MM.1S (cell line): ENCODE measurements around the gene NDUFAF5.
"Not testable (repeated sequence)": the region's sequence is repeated elsewhere in the genome, so short reads cannot be mapped to it uniquely, and the experiment has no call there.

Experiments
- DNase-seq: peaks from one replicate; pipeline ENCODE4 v3.0.0-alpha.2; 2015
- H2AFZ ChIP-seq: fragments of 300-600 bp; sonication (generic); 2 replicates; pipeline ENCODE4 v1.6.0; 2016; ENCODE audit warnings: antibody characterized with exemption, low read length
- H3F3A ChIP-seq: fragments of 300-600 bp; sonication (generic); 2 replicates; pipeline ENCODE4 v1.6.1; 2016; ENCODE audit warnings: mild to moderate bottlenecking, antibody characterized with exemption, low read length, moderate library complexity, mixed read lengths; ENCODE audit not compliant: insufficient read depth
- H3K27ac ChIP-seq: fragments of 300-600 bp; sonication (generic); 2 replicates; pipeline ENCODE4 v1.5.1; 2016; ENCODE audit warnings: mild to moderate bottlenecking, low read length
- H3K27me3 ChIP-seq: fragments of 300-600 bp; sonication (generic); replicated peaks from 2 replicates; pipeline ENCODE4 v1.6.0; 2016; ENCODE audit warnings: low read length; ENCODE audit not compliant: insufficient read depth
- H3K36me3 ChIP-seq: fragments of 300-600 bp; sonication (generic); replicated peaks from 2 replicates; pipeline ENCODE4 v1.6.1; 2016; ENCODE audit warnings: mild to moderate bottlenecking, low read length, mixed read lengths; ENCODE audit not compliant: insufficient read depth
- H3K4me1 ChIP-seq: fragments of 300-600 bp; sonication (generic); 2 replicates; pipeline ENCODE4 v1.6.1; 2016; ENCODE audit warnings: low read length, mixed read lengths
- H3K4me2 ChIP-seq: fragments of 300-600 bp; sonication (generic); 2 replicates; pipeline ENCODE4 v1.6.0; 2016; ENCODE audit warnings: low read depth, low read length
- H3K4me3 ChIP-seq: fragments of 300-600 bp; sonication (generic); 2 replicates; pipeline ENCODE4 v1.5.1; 2016; ENCODE audit warnings: low read length, mixed read lengths
- H3K79me2 ChIP-seq: fragments of 300-600 bp; sonication (generic); 2 replicates; pipeline ENCODE4 v1.6.1; 2016; ENCODE audit warnings: mixed run types, low read length, mixed read lengths
- H3K9ac ChIP-seq: fragments of 300-600 bp; sonication (generic); 2 replicates; pipeline ENCODE4 v1.6.1; 2016; ENCODE audit warnings: low read length, mixed read lengths
- H3K9me2 ChIP-seq: fragments of 300-600 bp; sonication (generic); replicated peaks from 2 replicates; pipeline ENCODE4 v1.6.1; 2016; ENCODE audit warnings: mild to moderate bottlenecking, low read length, mixed read lengths; ENCODE audit not compliant: insufficient read depth
- H3K9me3 ChIP-seq: fragments of 300-600 bp; sonication (generic); replicated peaks from 2 replicates; pipeline ENCODE4 v1.6.1; 2016; ENCODE audit warnings: mild to moderate bottlenecking, low read length, mixed read lengths; ENCODE audit not compliant: insufficient read depth
- H4K20me1 ChIP-seq: fragments of 300-600 bp; sonication (generic); 2 replicates; pipeline ENCODE4 v1.6.1; 2016; ENCODE audit warnings: mild to moderate bottlenecking, low read length, moderate library complexity, mixed read lengths; ENCODE audit not compliant: insufficient read depth
- CTCF ChIP-seq: fragments of 300-600 bp; sonication (generic); IDR thresholded peaks from 2 replicates; pipeline ENCODE4 v1.5.1; 2016; ENCODE audit warnings: antibody characterized with exemption, low read length, mixed read lengths
- EZH2 ChIP-seq: fragments of 300-600 bp; sonication (generic); optimal IDR thresholded peaks from 2 replicates; pipeline ENCODE3; 2017; ENCODE audit warnings: low read depth, mild to moderate bottlenecking, antibody characterized with exemption, low read length, mixed read lengths
- EZH2phosphoT487 ChIP-seq: fragments of 300-600 bp; sonication (generic); IDR thresholded peaks from 2 replicates; pipeline ENCODE4 v1.6.1; 2018; ENCODE audit warnings: antibody characterized with exemption, low read length

The NDUFAF5 gene

DNA sequence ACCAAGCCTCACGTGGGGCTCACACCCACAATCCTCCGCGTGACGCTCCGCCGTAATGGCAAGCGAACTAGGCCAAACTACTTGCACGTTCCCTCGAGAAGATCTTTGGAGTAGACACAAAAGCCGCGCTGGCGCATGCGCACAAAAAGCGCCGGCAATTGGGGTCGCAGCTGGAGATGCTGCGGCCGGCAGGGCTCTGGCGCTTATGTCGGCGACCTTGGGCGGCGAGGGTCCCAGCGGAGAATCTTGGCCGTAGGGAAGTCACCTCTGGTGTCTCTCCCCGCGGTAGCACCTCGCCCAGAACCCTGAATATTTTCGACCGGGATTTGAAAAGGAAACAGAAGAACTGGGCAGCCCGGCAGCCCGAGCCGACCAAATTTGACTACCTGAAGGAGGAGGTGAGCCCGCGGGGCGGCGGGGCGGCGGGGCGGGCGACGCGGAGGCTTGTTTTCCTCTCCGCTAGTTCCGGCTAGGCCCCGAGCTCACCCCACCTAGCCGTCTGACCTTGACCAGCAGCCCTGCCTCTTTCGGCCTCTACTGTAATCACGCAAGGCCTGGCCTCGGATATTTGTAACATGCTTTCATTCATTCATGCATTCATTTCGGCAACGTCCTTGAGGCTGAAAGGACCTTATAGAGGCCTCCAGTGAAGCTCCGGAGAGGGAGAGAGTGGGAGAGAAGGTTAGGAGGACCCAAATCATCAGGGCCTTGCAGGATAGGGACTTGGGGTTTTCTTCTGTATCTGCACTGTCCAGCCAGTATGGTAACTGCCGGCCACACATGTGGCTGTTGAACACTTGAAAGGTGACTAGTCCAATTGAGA, at the start of gene NDUFAF5, which contains the start of gene ESF1:
Gene NDUFAF5 (plus strand): TSS at position 136 of the 823 bp plus-strand sequence. CDS start 41 bp downstream, at position 177.
Gene ESF1 (minus strand): TSS at position 27 of the 823 bp plus-strand sequence. CDS start 1,779 bp downstream, outside the sequence.
- Histone ChIP-seq H4K20me1 (no peaks in the 10 kb centered on the region), H2AFZ (peak within 1 kb of the TSS; percentile 95), H3K27me3 (no peaks in the 10 kb centered on the region), H3K9ac (peak within 1 kb of the TSS; percentile 89), H3K4me3 (peak within 1 kb of the TSS; percentile 97), H3K9me3 (no peaks in the 10 kb centered on the region), H3F3A (peaks cover 12% of the 10 kb centered on the region), H3K27ac (peak within 1 kb of the TSS; percentile 88), H3K9me2 (no peaks in the 10 kb centered on the region), H3K79me2 (peaks cover 77% of the 10 kb centered on the region), H3K36me3 (peaks cover 11% of the 10 kb centered on the region; the same call in 1 of the 2 replicates), H3K4me1 (peaks cover 16% of the 10 kb centered on the region), H3K4me2 (peak within 1 kb of the TSS; percentile 77)
- DNase-seq = peak; percentile 98
- TF ChIP-seq EZH2phosphoT487 (no peak), EZH2 (no peak), CTCF (no peak)

- Histone ChIP-seq H2AFZ (no peak overlapping the region), H3K9me2 (no peaks in the 10 kb centered on the region), H3K4me2 (no peak overlapping the region), H4K20me1 (no peaks in the 10 kb centered on the region), H3K79me2 (no peaks in the 10 kb centered on the region), H3K9me3 (no peaks in the 10 kb centered on the region), H3K27ac (no peak overlapping the region), H3K36me3 (peaks cover 4% of the 10 kb centered on the region; the same call in 1 of the 2 replicates), H3K4me3 (no peak overlapping the region), H3F3A (no peaks in the 10 kb centered on the region), H3K9ac (no peak overlapping the region), H3K4me1 (no peaks in the 10 kb centered on the region), H3K27me3 (no peaks in the 10 kb centered on the region)
- TF ChIP-seq EZH2 (no peak), CTCF (no peak)
- DNase-seq = no peak
Observed at GRCh38 chr20:13735826-13736225, 49.0 kb upstream of the NDUFAF5 start.

GRCh38 chr20:13736436-13737191, 48.2 kb upstream of the NDUFAF5 start:
- no peaks in the 10 kb centered on the region for H3K9me3 ChIP-seq
- H3K27me3 ChIP-seq = no peaks in the 10 kb centered on the region
- DNase-seq = no peak
- no peaks in the 10 kb centered on the region for H3K4me1 ChIP-seq
- H3F3A ChIP-seq = no peaks in the 10 kb centered on the region
- no peak overlapping the region for H3K4me2 ChIP-seq
- peaks cover 4% of the 10 kb centered on the region; the same call in 1 of the 2 replicates for H3K36me3 ChIP-seq
- H3K4me3 ChIP-seq = no peak overlapping the region
- H3K9me2 ChIP-seq = no peaks in the 10 kb centered on the region
- H3K79me2 ChIP-seq = no peaks in the 10 kb centered on the region
- H2AFZ ChIP-seq = no peak overlapping the region
- no peak overlapping the region for H3K9ac ChIP-seq
- no peak for TF ChIP-seq EZH2
- no peak for TF ChIP-seq EZH2phosphoT487
- TF ChIP-seq CTCF = no peak
- H4K20me1 ChIP-seq = no peaks in the 10 kb centered on the region
- no peak overlapping the region for H3K27ac ChIP-seq

GRCh38 chr20:13738187-13738586, 46.6 kb upstream of the NDUFAF5 start:
- DNase-seq, H2AFZ ChIP-seq, H3K27ac ChIP-seq, H3F3A ChIP-seq, H3K4me1 ChIP-seq, H3K9ac ChIP-seq, H3K9me3 ChIP-seq, H3K4me2 ChIP-seq, H3K79me2 ChIP-seq, H3K36me3 ChIP-seq, H3K27me3 ChIP-seq, H3K4me3 ChIP-seq, H3K9me2 ChIP-seq, H4K20me1 ChIP-seq: not testable (repeated sequence)
